T-helper 1 cell treated with Interleukin-12 subunit alpha and Interleukin-12 subunit beta and Interleukin-4 antibody, amounts not matched to agents 30 ng/mL and 1 ng/mL, for 36 hours (primary cell): ENCODE results near the gene PRKCZ. TPM values are rescaled to one million over a fixed set of nuclear protein-coding genes. Genes with fewer than 3 reads are reported as not detected.

Source experiments
- intact Hi-C: fragments of 100-400 bp; cut with micrococcal nuclease; formaldehyde crosslinking; loops from one replicate; pipeline ENCODE4 v1.15.1; 2024
- total RNA-seq: library from RNA; stranded (reverse); gene quantifications from 2 replicates; pipeline ENCODE4 v1.2.3, GENCODE V29; 2022

Gene PRKCZ
- total RNA-seq, 1 donor from 2014 or later: 2.6 TPM

- intact Hi-C loops: loop anchor here (1.0 kb wide), 1 partner anchor 39 kb away; no protein-coding TSS in a partner anchor
Measured at GRCh38 chr1:2187619-2188018, 137.4 kb downstream of the PRKCZ start.

GRCh38 chr1:2188336-2188735, 138.1 kb downstream of the PRKCZ start:
- intact Hi-C loops: loop anchor here (1.0 kb wide), 1 partner anchor 40 kb away; no protein-coding TSS in a partner anchor

GRCh38 chr1:2189459-2190425, 139.5 kb downstream of the PRKCZ start:
- intact Hi-C loops: loop anchor here (1.0 kb wide), 2 partner anchors 56 to 337 kb away; partner anchors contain the start of gene PANK4

DNA sequence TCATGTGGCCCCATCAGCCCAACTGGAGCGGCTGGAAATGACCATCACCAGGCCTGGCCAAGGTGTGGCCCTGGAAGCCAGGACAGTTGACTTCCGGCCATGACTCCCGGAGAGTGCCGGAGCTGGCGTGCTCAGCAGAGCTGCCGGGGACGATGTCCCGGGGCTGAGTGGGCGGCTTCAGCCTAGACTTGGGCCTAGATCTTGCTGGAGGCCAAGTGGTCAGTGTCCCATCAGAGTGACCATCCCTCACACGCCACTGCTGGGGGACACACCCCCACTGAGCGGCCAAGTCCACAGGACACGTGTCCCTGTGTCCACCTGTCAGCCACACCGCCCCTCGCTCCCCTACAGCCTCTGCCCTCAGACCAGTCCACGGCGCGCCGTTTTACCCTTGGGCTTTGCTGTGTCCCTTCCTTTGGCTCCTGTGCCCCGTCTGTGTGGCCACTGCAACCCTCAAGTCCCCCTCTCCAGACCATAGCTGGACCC, 140.3 kb downstream of the PRKCZ start:
- intact Hi-C loops: no loop called here

- intact Hi-C loops: no loop called here
Measured at GRCh38 chr1:2192031-2192995, 142.1 kb downstream of the PRKCZ start.

GRCh38 chr1:2193514-2194281, 143.5 kb downstream of the PRKCZ start:
- intact Hi-C loops: loop anchor here (1.0 to 2.0 kb wide), 2 partner anchors 62 to 107 kb away; no protein-coding TSS in a partner anchor

DNA sequence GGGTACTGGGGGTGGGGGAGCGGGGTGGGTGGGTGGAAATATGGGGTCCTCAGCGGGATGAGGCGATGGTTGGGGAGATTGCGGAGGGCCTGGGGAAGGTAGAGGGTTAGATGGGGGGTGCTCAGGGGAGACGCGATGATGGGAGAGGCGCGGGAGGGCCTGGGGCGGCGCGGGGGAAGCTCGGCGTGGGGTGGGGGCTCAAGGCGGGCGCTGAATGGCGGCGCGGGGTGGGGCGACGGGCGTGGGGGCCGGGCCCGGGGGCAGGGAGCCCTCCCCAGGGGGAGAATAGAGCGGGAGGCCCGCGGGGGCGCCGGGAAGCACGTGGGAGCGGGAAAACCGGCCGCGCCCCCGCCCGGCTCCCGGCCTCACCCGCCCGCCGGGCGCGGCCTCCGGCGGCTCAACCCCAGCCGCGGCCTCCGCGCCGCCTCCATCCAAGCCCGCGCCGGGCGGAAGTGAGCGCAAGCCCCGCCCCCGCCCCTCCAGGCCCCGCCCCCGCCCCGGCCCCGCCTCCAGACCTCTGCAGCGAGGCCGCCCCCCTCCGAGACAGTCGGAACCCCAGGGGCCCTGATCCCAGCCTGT, 144.2 kb downstream of the PRKCZ start, which contains the start of gene FAAP20:
Gene FAAP20, minus strand, starts transcription at position 454 of the 579 bp plus-strand sequence. Its CDS starts 23 bp downstream, at position 431.
- intact Hi-C loops: loop anchor here (1.0 to 2.0 kb wide), 2 partner anchors 61 to 106 kb away; no protein-coding TSS in a partner anchor

DNA sequence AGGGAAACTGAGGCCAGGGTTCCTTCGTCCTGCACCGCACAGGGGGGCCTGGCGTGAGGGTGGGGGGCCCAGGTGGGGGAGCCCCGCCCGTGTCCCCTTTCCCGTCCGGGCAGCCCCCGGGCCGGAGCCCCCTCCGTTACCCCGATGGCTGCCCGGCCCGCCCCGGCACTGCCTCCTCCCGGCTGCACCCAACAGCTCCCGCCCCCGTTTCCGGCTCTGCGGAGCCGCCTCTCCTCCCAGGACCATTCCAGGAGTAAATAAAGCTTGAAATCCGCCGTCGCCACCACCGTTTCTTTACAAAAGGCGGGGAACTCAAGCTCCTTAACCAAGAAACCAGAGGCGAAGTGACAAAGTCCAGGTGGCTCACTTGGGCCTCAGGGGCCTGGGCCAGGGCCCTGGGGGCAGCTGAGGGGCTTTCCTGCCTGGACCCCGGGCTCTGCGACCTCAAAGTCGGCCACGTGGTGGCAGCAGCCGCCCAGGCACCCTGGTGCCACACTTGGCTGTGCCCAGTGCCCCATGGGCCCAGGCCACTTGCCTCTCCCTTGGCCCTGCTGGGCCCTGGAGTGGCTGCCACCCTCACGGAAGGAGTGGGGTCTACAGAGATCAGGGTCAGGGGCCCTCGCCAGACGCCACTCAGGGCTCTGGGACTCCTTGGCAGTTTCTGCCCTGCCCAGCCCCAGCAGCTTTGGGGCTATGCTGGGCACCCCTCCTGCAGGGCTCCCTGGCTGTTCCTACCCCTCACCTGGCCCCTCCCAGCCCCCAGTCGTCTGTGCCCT, 144.9 kb downstream of the PRKCZ start:
- intact Hi-C loops: loop anchor here (1.0 to 2.0 kb wide), 8 partner anchors 9 to 391 kb away; partner anchors contain the start of gene PRXL2B

GRCh38 chr1:2195785-2196184, 145.6 kb downstream of the PRKCZ start:
- intact Hi-C loops: loop anchor here (1.0 to 2.0 kb wide), 7 partner anchors 9 to 391 kb away; partner anchors contain the start of gene PRXL2B

DNA sequence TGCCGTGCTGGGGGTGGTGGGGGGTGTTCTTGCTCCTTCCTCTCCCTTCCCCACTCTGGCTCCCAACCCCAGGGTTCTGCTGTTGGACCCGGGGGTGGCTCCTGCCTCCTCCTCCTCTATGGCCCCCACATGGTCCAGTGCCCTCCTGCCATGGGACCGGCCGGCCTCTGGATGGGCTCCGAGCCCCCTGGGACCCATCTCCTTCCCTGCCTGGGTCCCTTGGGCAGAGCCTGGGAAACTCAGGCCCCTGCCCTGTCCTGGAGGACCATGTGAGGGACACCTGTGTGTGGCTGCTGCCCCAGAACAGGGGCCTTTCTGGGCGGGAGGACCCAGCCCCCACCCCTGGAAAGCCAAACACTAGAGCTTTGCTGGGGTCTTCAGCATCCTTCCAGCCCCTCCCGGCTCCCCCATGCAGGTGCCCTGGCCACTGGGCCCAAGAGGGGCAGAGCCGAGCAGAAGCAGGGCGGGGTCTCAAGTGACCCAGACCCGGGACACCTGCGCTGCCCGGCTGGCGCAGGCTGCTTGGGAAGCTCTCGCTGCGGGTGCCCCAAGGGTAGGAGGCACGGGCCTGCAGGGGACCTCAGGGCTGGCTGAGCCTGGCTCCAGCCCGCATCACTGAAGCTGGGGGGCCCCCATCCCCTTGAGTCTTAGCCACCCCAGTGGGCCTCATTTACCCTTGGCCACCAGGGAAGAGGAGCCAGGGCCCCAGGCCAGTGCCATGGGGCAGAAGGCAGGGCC, 146.9 kb downstream of the PRKCZ start:
- intact Hi-C loops: no loop called here

- intact Hi-C loops: loop anchor here (2.0 kb wide), 1 partner anchor 117 kb away; no protein-coding TSS in a partner anchor
Measured at GRCh38 chr1:2197707-2198165, 147.5 kb downstream of the PRKCZ start.

GRCh38 chr1:2198571-2198970, 148.4 kb downstream of the PRKCZ start:
- intact Hi-C loops: loop anchor here (2.0 kb wide), 1 partner anchor 116 kb away; no protein-coding TSS in a partner anchor

- intact Hi-C loops: loop anchor here (1.0 to 2.0 kb wide), 7 partner anchors 35 to 327 kb away; partner anchors contain the start of genes MORN1, PANK4, RER1 and TMEM52
Measured at GRCh38 chr1:2199042-2199810, 149.0 kb downstream of the PRKCZ start.

DNA sequence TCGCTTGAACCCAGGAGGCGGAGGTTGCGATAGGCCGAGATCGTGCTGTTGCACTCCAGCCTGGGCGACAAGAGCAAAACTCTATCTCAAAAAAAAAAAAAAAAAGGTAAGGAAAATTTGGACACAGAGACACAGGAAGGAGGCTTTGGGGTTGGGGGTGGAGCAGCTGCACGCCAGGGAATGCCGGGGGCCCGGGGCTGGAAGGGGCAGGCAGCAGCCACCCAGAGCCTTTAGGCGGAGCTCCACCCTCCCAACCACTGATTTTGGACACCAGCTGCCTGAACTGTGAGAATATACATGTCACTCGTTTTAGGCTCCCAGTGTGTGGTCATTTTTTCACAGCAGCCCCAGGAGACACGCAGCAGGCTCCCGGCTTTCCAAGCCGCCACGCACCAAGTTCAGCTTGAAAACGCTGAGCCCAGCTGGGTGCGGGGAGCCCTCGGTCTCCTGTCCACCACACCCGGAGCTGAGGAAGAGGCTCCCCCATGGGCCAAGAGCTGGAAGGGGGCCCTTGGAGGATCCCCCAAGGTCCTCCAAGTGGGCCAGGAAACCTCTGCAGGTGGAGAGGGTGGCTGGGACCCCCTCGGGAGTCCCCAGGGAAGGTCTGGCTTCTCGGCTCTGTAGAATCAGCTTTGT, 150.2 kb downstream of the PRKCZ start:
- intact Hi-C loops: no loop called here

DNA sequence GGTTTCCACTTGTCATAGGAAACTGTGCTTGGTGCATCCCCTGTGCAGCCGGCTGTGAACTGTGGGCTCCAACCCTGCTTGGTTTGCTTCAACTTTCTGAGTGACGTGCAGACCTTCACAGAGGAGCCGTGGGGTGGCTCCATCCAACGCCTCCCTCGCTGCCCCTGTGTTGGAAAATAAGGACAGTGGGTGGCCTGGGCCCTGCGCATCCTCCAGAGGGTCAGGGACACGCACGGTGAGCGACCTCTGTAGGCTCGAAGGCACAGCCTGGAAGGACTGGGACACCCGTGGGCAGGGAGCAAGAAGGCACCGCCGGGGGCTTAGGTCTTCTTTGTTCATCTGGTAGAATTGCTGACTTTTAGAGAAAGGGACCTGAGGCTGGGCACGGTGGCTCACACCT, 150.9 kb downstream of the PRKCZ start:
- intact Hi-C loops: no loop called here

DNA sequence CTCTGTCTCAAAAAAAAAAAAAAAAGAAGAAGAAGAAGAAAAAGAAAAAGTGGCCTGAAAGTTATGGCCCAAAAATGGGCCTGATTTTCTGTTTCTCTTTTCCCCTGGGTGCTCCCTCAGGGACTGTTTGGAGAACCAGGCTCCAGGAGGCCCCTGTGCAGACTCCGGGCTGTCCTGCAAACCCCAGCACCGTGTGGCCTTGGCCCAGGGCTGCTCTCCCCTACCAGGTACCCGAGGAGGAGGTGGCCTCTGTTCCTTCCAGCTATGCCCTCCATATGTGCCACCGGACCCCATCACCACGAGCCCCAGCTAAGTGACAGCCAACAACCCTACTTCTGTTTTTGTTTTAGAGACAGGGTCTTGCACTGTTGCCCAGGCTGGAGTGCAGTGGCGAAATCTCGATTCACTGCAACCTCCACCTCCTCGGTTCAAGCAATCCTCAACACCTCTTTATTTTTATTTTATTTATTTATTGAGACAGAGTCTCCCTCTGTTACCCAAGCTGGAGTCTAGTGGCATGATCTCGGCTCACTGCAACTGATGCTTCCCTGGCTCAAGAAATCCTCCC, 151.9 kb downstream of the PRKCZ start:
- intact Hi-C loops: no loop called here
